D721Med (cell line): ENCODE results near the gene CCDC85A.

Experiments
- DNase-seq: peaks from one replicate; pipeline ENCODE4 v3.0.0; 2011; ENCODE audit warnings: low spot score; ENCODE audit not compliant: insufficient read length
- FAIRE-seq: peaks from 2 replicates; lab custom pipeline; 2011; peaks lifted over from hg19 to GRCh38; lab: Jason Lieb, UNC
- TF ChIP-seq, protein P1 (sequence below): IDR thresholded peaks from 2 replicates; pipeline ENCODE4 v1.5.1; 2012; ENCODE audit warnings: mild to moderate bottlenecking, control low read depth; ENCODE audit not compliant: insufficient read depth; ENCODE audit errors: missing control alignments

The CCDC85A gene

GRCh38 chr2:56195563-56195962, 11.8 kb downstream of the CCDC85A start:
- TF ChIP-seq, protein P1, sequence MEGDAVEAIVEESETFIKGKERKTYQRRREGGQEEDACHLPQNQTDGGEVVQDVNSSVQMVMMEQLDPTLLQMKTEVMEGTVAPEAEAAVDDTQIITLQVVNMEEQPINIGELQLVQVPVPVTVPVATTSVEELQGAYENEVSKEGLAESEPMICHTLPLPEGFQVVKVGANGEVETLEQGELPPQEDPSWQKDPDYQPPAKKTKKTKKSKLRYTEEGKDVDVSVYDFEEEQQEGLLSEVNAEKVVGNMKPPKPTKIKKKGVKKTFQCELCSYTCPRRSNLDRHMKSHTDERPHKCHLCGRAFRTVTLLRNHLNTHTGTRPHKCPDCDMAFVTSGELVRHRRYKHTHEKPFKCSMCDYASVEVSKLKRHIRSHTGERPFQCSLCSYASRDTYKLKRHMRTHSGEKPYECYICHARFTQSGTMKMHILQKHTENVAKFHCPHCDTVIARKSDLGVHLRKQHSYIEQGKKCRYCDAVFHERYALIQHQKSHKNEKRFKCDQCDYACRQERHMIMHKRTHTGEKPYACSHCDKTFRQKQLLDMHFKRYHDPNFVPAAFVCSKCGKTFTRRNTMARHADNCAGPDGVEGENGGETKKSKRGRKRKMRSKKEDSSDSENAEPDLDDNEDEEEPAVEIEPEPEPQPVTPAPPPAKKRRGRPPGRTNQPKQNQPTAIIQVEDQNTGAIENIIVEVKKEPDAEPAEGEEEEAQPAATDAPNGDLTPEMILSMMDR = no peak
- no peak for FAIRE-seq

GRCh38 chr2:56197816-56198215, 14.0 kb downstream of the CCDC85A start:
- DNase-seq = no peak
- no peak for FAIRE-seq
- TF ChIP-seq, protein P1 = no peak

More at GRCh38 chr2:56195563-56195962, 11.8 kb downstream of the CCDC85A start:
- DNase-seq = no peak

DNA sequence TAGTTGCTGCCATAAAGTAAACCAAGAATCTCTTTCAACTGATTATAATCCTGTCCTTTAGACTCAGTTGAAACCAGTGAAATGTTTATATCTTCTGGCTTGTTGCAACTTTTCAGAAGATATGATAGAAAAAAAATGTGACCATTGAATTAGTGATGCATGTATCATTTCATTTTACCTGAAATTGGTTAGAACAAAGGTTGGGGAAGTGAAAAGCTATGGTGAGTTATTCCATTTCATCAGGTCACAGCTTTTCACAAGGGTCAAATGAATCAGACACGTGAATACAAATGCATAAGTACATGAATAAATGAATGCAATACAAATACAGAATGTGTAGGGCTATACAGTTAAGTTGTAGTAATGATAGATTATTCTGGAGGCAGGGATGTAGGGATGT, 15.1 kb downstream of the CCDC85A start:
- FAIRE-seq = no peak
- TF ChIP-seq, protein P1 = no peak
- no peak for DNase-seq

GRCh38 chr2:56199492-56199891, 15.7 kb downstream of the CCDC85A start:
- TF ChIP-seq, protein P1 = no peak
- DNase-seq = no peak
- no peak for FAIRE-seq

GRCh38 chr2:56202381-56203121, 18.8 kb downstream of the CCDC85A start:
- FAIRE-seq (no peak), DNase-seq (no peak)
- TF ChIP-seq, protein P1 = no peak

- DNase-seq (no peak), FAIRE-seq (no peak)
- TF ChIP-seq, protein P1 = no peak
Measured at GRCh38 chr2:56204556-56204955, 20.8 kb downstream of the CCDC85A start.

GRCh38 chr2:56206250-56206649, 22.5 kb downstream of the CCDC85A start:
- no peak for DNase-seq
- FAIRE-seq = no peak
- TF ChIP-seq, protein P1 = no peak
